ENCODE results near the gene PRKRA.
A peak's percentile ranks its signal among the peaks of the same experiment; 100 is the strongest.

Gene PRKRA

DNA sequence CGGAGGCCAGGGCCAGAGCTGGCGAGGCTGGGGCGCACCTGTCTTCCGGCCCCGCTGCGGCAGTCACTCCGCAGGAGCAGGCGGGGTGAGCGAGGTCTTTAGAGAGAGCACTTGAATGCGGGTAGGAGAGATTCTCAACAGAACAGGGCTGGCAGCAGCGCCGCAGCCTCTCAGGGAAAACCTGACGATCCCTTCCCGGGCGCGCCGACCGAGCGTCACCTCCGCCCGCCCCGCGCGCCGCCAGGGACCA is 526 bp downstream of the PRKRA start:
- DNase-seq (ENCODE audit: low read depth, low spot score), result no peak
- POLR2A ChIA-PET, result interaction anchor here (0.9 to 1.3 kb wide), 3 partner anchors 9 to 147 kb away, joined by 3 to 9 read pairs (median 3); partner anchors contain the start of gene PLEKHA3
- CTCF ChIA-PET, result interaction anchor here (1.1 to 1.5 kb wide), 3 partner anchors 29 to 36 kb away, joined by 5 read pairs; partner anchors contain the start of gene PLEKHA3

DNA sequence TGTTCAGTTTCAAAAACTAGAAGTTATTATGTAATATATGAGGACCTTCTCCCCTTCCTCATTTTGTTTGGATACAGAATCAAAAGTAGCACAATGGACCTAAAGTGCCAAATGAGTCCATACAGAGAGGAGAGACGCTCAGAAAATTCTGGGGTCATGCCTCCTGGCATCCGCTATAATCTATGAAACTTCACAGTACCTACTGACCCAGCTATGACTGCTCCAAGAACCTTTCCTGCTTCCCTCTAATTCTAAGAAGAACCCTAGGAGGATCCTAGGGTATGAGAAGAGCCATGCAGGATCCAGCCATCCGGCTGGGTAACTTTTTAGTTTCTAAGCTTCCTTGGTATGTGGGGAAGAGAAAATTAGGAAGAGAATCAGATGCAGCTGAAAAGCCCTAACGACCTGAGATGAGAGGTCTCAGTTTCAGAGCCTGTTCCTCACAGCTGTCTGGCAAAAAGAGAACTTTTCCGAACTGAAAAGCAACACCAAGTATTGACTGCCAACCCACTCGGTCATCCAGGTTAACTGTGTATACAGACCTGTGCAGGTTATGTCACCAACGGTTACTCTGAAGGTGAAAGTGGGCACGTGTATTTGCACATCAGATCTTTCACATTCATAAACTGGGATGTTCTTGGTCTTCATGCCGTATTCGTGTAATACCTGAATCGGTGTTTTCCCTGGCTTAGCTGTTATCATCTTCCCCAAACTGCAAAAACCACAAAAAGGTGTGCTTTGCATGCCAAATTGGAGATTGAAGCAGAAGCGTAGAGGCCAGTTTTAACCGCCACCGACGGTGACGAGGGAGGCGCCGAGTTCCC is 1.1 kb downstream of the PRKRA start:
- CTCF ChIA-PET, result interaction anchor here (1.1 to 1.5 kb wide), 3 partner anchors 30 to 35 kb away, joined by 3 to 5 read pairs (median 5); partner anchors contain the start of gene PLEKHA3
- no peak for DNase-seq (ENCODE audit: low read depth, low spot score)
- POLR2A ChIA-PET, result interaction anchor here (0.6 kb wide), 1 partner anchor 19 kb away, joined by 5 read pairs; no protein-coding TSS in a partner anchor
- TF ChIP-seq, protein P1, sequence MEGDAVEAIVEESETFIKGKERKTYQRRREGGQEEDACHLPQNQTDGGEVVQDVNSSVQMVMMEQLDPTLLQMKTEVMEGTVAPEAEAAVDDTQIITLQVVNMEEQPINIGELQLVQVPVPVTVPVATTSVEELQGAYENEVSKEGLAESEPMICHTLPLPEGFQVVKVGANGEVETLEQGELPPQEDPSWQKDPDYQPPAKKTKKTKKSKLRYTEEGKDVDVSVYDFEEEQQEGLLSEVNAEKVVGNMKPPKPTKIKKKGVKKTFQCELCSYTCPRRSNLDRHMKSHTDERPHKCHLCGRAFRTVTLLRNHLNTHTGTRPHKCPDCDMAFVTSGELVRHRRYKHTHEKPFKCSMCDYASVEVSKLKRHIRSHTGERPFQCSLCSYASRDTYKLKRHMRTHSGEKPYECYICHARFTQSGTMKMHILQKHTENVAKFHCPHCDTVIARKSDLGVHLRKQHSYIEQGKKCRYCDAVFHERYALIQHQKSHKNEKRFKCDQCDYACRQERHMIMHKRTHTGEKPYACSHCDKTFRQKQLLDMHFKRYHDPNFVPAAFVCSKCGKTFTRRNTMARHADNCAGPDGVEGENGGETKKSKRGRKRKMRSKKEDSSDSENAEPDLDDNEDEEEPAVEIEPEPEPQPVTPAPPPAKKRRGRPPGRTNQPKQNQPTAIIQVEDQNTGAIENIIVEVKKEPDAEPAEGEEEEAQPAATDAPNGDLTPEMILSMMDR (IDR thresholded peaks at IDR 0.05; ENCODE audit: insufficient read depth, low read length, missing control alignments), result no peak
- H3K4me3 ChIP-seq (ENCODE audit: low read depth, low read length), result peak overlapping the region; percentile 94

More for the DNA sequence above, 526 bp downstream of the PRKRA start:
- TF ChIP-seq, protein P1 (IDR thresholded peaks at IDR 0.05; ENCODE audit: insufficient read depth, low read length, missing control alignments), result no peak
- H3K4me3 ChIP-seq (ENCODE audit: low read depth, low read length), result peak overlapping the region; percentile 94

DNA sequence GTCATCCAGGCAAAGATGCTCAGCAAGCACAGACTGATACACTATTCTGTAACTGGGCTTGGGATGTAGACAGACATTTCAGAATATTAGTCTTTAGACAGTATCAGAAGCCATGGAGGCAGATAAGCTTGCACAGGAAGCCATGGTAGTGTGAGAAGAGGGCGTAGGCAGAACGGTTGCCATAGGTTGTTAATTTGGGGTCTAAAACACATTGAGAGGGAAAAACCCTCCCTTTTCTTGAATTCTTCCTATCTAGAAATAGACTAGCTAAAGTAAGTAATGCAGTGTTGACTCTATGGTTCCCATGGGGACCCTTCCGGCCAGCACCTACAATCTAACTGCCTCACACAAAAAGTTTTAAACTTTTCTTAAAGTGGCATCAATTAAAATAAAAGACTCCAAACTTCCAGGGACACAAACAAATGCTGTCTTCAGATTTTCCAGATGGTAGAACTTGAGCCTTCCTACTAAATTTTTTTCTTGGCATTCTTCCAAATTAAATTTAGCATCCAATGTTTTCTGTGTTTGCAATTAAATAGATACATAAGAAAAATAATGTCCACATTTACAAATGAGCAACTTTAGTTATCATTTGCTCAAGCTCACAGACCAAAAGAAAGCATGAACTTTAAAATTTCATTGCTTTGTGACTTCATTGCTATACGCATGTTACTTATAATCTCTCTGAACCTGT is 1.9 kb downstream of the PRKRA start:
- TF ChIP-seq, protein P1 (IDR thresholded peaks at IDR 0.05; ENCODE audit: insufficient read depth, low read length, missing control alignments), result no peak
- ChIA-PET CTCF (interaction anchor here (1.1 to 1.4 kb wide), 3 partner anchors 30 to 31 kb away, joined by 3 to 5 read pairs (median 3); partner anchors contain the start of gene PLEKHA3), POLR2A (interaction anchor here (0.6 kb wide), 1 partner anchor 19 kb away, joined by 5 read pairs; no protein-coding TSS in a partner anchor)
- DNase-seq (ENCODE audit: low read depth, low spot score), result no peak
- H3K4me3 ChIP-seq (ENCODE audit: low read depth, low read length), result peak overlapping the region; percentile 94

DNA sequence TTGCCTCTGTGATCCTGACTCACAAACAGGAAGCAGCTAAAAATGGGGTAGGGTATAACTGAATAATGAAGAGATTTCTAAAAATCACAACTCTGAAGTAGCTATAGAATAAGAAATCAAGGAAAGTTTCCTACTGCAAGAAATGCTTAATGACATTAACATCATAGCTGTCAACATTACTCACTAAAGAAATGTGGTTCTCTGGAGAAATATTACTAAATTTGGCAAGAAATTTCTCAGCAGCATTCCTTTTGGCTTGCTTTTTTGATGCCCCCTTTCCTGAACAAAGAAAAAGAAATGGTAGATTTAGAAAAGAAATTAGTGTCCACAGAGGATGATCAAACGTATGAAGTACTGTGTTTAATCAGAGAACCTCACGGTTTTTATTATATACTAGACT is 9.5 kb downstream of the PRKRA start:
- DNase-seq (ENCODE audit: low read depth, low spot score), result no peak
- POLR2A ChIA-PET, result interaction anchor here (1.5 kb wide), 1 partner anchor 9 kb away, joined by 3 read pairs; the partner anchor contains the start of genes PJVK and PRKRA
- H3K4me3 ChIP-seq (ENCODE audit: low read depth, low read length), result no peak overlapping the region
- TF ChIP-seq, protein P1 (IDR thresholded peaks at IDR 0.05; ENCODE audit: insufficient read depth, low read length, missing control alignments), result no peak
- CTCF ChIA-PET, result interaction anchor here (0.9 to 1.3 kb wide), 3 partner anchors 27 to 329 kb away, joined by 3 to 4 read pairs (median 3); partner anchors contain the start of gene RBM45

DNA sequence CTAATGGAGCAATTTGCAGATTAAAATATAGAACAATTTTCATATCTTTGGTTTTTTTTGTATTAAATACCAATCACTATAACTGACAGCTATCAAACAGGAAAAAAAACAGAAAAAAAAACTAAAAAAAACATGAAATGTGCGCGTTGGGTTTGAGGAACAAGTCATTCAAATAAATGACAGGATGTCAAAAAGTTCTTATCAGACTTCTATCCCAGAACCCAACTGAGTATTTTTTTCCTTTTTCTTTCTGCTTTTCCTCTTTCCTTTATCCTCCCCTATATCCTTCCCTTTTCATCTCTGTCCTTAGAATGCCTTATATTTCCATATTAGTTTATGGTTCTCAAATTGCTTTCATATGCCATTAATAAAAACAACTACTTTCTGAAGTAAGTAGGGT is 14.3 kb downstream of the PRKRA start:
- H3K4me3 ChIP-seq (ENCODE audit: low read depth, low read length), result no peak overlapping the region
- ChIA-PET POLR2A (no interaction called here), CTCF (interaction anchor here (2.3 to 2.5 kb wide), 2 partner anchors 17 to 22 kb away, joined by 7 to 9 read pairs; no protein-coding TSS in a partner anchor)
- DNase-seq (ENCODE audit: low read depth, low spot score), result no peak
- TF ChIP-seq, protein P1 (IDR thresholded peaks at IDR 0.05; ENCODE audit: insufficient read depth, low read length, missing control alignments), result no peak
